DND-41 (cell line): ENCODE measurements around the gene DHRSX.

ENCODE experiments used
- CTCF ChIP-seq: IDR thresholded peaks from 2 replicates; pipeline ENCODE4 v1.5.1; 2012; ENCODE audit warnings: borderline replicate concordance, low read length, moderate library complexity, mild to moderate bottlenecking; ENCODE audit not compliant: poor library complexity, severe bottlenecking; ENCODE audit errors: extremely low read depth
- EZH2 ChIP-seq: IDR thresholded peaks from 3 replicates; pipeline ENCODE4 v1.6.1; 2012; ENCODE audit warnings: borderline replicate concordance, low read depth, mild to moderate bottlenecking, moderate library complexity, low read length, inconsistent platforms; ENCODE audit not compliant: severe bottlenecking

DNA sequence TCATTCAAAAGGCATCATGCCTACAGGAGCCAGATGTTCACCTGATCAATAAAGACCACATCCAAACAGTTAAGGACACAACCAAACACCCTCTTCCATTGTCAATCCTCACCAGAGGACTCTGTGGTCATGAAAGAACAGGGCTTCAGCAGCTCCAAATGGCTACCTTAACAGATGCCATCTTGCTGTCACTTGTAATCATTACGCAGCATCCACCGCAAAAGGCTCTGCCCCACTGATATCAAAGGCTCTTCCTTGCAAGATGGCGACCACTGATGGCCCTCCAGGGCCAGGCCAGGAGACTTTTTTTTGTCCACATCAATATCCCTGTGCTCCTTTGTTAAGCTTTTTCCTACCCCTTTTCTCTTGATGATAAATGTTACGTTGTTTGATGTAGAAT lies 157.4 kb downstream of the DHRSX start:
- TF ChIP-seq CTCF = no peak
- TF ChIP-seq EZH2 = no peak
